Vagina (tissue), 2 donors: Measurements from ENCODE around the gene CFTR. TPM values are rescaled to one million over a fixed set of nuclear protein-coding genes. Genes with fewer than 3 reads are reported as not detected.

Source experiments
- DNase-seq, 2 donors: peaks; one replicate each; pipeline ENCODE4 v3.0.0-alpha.2; 2017; ENCODE audit errors: extremely low spot score in 2 of 2
- H3K27ac ChIP-seq: fragments of 200-600 bp; sonication (generic); one replicate; pipeline ENCODE4 v1.5.1; 2019
- H3K27me3 ChIP-seq: fragments of 200-600 bp; sonication (generic); one replicate; pipeline ENCODE4 v1.5.1; 2019
- H3K36me3 ChIP-seq, 2 donors: fragments of 200-600 bp; sonication (generic); one replicate each; pipeline ENCODE4 v1.5.1; 2017 to 2019
- H3K4me1 ChIP-seq: fragments of 200-600 bp; sonication (generic); one replicate; pipeline ENCODE4 v1.5.1; 2019
- H3K4me3 ChIP-seq, 2 donors: fragments of 200-600 bp; sonication (generic); 1 replicate in 1 of 2; 2 replicates in 1 of 2; pipeline ENCODE4 v1.5.1; 2016 to 2019
- H3K9me3 ChIP-seq: fragments of 200-600 bp; sonication (generic); one replicate; pipeline ENCODE4 v1.5.1; 2019
- POLR2A ChIP-seq, 2 donors: fragments of 450-650 bp; IDR thresholded peaks; one replicate each; pipeline ENCODE4 v1.6.1; 2017; ENCODE audit warnings: antibody characterized with exemption in 2 of 2, mild to moderate bottlenecking in 2 of 2, moderate library complexity in 2 of 2
- POLR2AphosphoS5 ChIP-seq, 2 donors: sonication (generic); formaldehyde crosslinking; IDR thresholded peaks; one replicate each; pipeline ENCODE4 v1.9.0; 2017; ENCODE audit warnings: antibody characterized with exemption in 2 of 2, mild to moderate bottlenecking in 2 of 2, low read depth in 1 of 2; ENCODE audit not compliant: insufficient read depth in 1 of 2
- intact Hi-C: fragments of 100-400 bp; cut with DNase I; formaldehyde crosslinking; loops from one replicate; pipeline ENCODE4 v1.15.1; 2023
- total RNA-seq: library from RNA; depleted of rRNA; stranded (reverse); fragments of >200 nt; gene quantifications from one replicate; pipeline ENCODE4 v1.2.3, GENCODE V29; 2016
- TF ChIP-seq, protein P1 (sequence below), 3 experiments: fragments of 450-650 bp in 2 of 3; fragments of 200-600 bp in 1 of 3; sonication (generic) in 1 of 3; IDR thresholded peaks; one replicate each; pipeline ENCODE4 v1.5.1; 2017 to 2019; ENCODE audit warnings: antibody characterized with exemption in 3 of 3, mild to moderate bottlenecking in 2 of 3, moderate library complexity in 2 of 3

Gene CFTR
- total RNA-seq, 1 donor from 2014 or later, result not detected

DNA sequence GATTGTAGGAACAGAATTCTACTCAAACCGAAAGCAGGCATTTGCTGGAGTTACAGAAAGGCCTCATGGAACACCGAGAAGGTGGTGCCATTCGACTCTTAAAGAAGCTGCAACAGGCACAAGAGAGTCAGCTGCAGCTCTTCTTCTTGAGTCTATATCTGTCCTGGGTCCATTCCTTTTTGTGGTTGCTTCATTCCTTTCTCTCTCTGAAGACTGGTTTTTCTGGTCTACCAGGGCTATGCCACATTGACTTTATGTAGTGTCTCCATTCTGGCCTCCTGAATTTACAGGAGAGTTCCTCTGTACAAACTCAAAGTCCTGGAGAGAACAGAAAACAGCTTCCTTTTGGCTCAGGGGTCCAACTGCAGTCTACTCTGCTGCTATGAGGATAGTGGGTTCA lies 132.8 kb downstream of the CFTR start:
- intact Hi-C loops, result no loop called here
- TF ChIP-seq, protein P1, sequence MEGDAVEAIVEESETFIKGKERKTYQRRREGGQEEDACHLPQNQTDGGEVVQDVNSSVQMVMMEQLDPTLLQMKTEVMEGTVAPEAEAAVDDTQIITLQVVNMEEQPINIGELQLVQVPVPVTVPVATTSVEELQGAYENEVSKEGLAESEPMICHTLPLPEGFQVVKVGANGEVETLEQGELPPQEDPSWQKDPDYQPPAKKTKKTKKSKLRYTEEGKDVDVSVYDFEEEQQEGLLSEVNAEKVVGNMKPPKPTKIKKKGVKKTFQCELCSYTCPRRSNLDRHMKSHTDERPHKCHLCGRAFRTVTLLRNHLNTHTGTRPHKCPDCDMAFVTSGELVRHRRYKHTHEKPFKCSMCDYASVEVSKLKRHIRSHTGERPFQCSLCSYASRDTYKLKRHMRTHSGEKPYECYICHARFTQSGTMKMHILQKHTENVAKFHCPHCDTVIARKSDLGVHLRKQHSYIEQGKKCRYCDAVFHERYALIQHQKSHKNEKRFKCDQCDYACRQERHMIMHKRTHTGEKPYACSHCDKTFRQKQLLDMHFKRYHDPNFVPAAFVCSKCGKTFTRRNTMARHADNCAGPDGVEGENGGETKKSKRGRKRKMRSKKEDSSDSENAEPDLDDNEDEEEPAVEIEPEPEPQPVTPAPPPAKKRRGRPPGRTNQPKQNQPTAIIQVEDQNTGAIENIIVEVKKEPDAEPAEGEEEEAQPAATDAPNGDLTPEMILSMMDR (IDR thresholded peaks at IDR 0.05), result no peak
- H3K9me3 ChIP-seq, result no peaks in the 10 kb centered on the region
- no peaks in the 10 kb centered on the region for H3K36me3 ChIP-seq
- no peak overlapping the region for H3K4me3 ChIP-seq
- no peak overlapping the region for H3K27ac ChIP-seq
- no peaks in the 10 kb centered on the region for H3K4me1 ChIP-seq
- no peak for DNase-seq
- H3K27me3 ChIP-seq, result no peaks in the 10 kb centered on the region

DNA sequence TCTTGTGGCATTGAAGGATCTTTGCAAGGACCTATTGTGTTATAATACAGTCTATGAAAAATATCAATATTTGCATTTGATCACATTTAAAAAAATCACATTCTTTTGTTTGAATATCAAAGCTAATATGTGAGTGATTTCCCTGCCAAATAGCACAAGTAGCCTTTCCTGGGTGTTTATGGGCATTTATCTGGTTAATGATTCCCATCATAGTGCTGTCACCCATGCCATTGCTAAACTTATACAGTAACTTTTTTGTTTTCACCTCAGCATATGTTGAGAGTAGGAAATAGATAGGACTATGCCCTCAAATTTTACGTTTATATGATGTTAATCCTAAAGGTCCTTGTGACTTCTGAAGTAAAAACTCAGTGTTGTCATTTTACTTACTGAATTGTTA lies 136.9 kb downstream of the CFTR start:
- Histone ChIP-seq H3K4me3 (no peak overlapping the region), H3K27me3 (no peaks in the 10 kb centered on the region), H3K9me3 (no peaks in the 10 kb centered on the region), H3K36me3 (no peaks in the 10 kb centered on the region), H3K4me1 (no peaks in the 10 kb centered on the region), H3K27ac (no peak overlapping the region)
- TF ChIP-seq, protein P1 (IDR thresholded peaks at IDR 0.05), result no peak
- TF ChIP-seq POLR2A (IDR thresholded peaks at IDR 0.05), result no peak
- no peak for TF ChIP-seq POLR2AphosphoS5 (IDR thresholded peaks at IDR 0.05; ENCODE audit: insufficient read depth in 1 of 2, low read depth in 1 of 2)
- no peak for DNase-seq
- intact Hi-C loops, result no loop called here

DNA sequence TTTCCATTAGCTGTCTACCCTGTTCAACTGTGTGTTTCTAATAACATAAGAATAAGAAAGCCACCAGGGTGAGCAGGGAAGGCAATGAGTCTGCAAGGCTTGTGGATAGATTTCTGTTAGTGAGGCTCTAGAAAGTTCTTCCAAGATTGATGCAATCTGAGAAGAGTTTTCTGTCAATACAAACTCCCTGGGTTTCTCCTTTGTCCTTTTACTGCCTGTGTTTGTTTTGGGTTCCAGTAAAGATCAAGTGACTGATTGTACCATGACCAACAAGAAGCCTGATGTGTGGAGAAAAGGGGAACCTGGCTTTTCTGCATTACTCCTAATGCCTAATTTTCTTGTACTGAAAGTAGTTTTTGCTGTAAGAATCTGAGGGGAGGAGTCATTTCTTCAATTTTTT lies 139.9 kb downstream of the CFTR start:
- TF ChIP-seq POLR2AphosphoS5 (IDR thresholded peaks at IDR 0.05; ENCODE audit: insufficient read depth in 1 of 2, low read depth in 1 of 2) (no peak), POLR2A (IDR thresholded peaks at IDR 0.05) (no peak)
- TF ChIP-seq, protein P1 (IDR thresholded peaks at IDR 0.05), result no peak
- Histone ChIP-seq H3K4me3 (no peak overlapping the region), H3K27ac (no peak overlapping the region), H3K4me1 (no peaks in the 10 kb centered on the region), H3K36me3 (no peaks in the 10 kb centered on the region), H3K9me3 (no peaks in the 10 kb centered on the region), H3K27me3 (no peaks in the 10 kb centered on the region)
- no peak for DNase-seq
- intact Hi-C loops, result no loop called here

DNA sequence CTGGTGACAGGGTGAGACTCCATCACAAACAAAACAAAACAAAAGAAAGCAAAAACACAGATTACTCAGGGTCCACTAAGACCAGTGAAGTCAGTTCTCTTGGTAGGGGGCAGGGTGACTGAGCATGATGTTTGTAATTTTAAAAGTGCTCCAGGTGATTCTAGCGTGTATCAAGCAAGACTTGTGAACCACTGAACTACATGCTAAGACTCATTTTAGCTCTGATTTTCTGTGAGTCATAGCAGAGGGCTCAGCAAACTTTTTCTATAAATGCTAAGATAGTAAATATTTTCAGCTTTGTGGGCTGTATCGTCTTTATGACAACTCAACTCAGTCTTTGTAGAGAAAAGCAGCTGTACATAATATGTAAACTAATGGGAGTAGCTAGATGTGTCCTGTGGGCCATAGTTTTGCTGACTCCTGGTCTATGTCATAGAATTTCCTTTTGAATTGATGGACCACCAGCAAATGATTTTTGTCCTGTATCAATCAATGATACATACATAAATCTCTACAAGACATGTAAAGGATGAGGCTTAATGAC lies 141.3 kb downstream of the CFTR start:
- TF ChIP-seq, protein P1 (IDR thresholded peaks at IDR 0.05), result no peak
- TF ChIP-seq POLR2AphosphoS5 (IDR thresholded peaks at IDR 0.05; ENCODE audit: insufficient read depth in 1 of 2, low read depth in 1 of 2) (no peak), POLR2A (IDR thresholded peaks at IDR 0.05) (no peak)
- no peaks in the 10 kb centered on the region for H3K4me1 ChIP-seq
- H3K4me3 ChIP-seq, result no peak overlapping the region
- no peak overlapping the region for H3K27ac ChIP-seq
- H3K27me3 ChIP-seq, result no peaks in the 10 kb centered on the region
- H3K9me3 ChIP-seq, result no peaks in the 10 kb centered on the region
- H3K36me3 ChIP-seq, result no peaks in the 10 kb centered on the region
- DNase-seq, result no peak
- intact Hi-C loops, result no loop called here

DNA sequence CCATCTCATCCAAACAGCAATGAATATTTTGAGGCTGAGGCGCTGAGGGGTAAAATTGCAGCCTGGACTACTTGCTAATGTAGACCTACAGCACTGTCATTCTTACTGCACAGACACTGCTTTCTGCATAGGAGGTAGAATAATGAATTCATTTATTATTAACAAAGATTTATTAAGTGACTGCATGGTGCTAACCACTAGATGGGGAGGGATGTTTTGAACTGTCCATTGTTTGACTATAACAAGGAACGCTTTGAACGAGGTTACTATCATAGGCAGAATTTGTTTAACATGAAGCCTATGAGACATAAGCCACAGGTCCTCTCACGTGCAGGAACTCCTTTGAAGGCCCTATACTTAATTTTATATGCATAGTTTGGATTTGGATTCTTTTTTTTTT lies 143.8 kb downstream of the CFTR start:
- Histone ChIP-seq H3K4me3 (no peak overlapping the region), H3K9me3 (no peaks in the 10 kb centered on the region)
- intact Hi-C loops, result no loop called here

More for the DNA sequence above, 143.8 kb downstream of the CFTR start:
- Histone ChIP-seq H3K27ac (no peak overlapping the region), H3K27me3 (no peaks in the 10 kb centered on the region), H3K4me1 (no peaks in the 10 kb centered on the region), H3K36me3 (no peaks in the 10 kb centered on the region)
- DNase-seq, result no peak
- TF ChIP-seq, protein P1 (IDR thresholded peaks at IDR 0.05), result no peak
- TF ChIP-seq POLR2A (IDR thresholded peaks at IDR 0.05), result no peak
- no peak for TF ChIP-seq POLR2AphosphoS5 (IDR thresholded peaks at IDR 0.05; ENCODE audit: insufficient read depth in 1 of 2, low read depth in 1 of 2)
